Ishikawa (cell line): ENCODE measurements around the gene CFL1.

Source experiments
- CEBPB ChIP-seq: IDR thresholded peaks from 2 replicates; pipeline ENCODE4 v1.6.1; 2012
- CREB1 ChIP-seq: IDR thresholded peaks from 2 replicates; pipeline ENCODE4 v1.6.1; 2012; ENCODE audit warnings: low read depth
- EGR1 ChIP-seq: IDR thresholded peaks from 2 replicates; pipeline ENCODE4 v1.6.1; 2012
- EP300 ChIP-seq: IDR thresholded peaks from 2 replicates; pipeline ENCODE4 v1.6.1; 2012; ENCODE audit warnings: borderline replicate concordance
- FOXM1 ChIP-seq: IDR thresholded peaks from 2 replicates; pipeline ENCODE4 v1.6.1; 2012; ENCODE audit warnings: low read depth, borderline replicate concordance
- NFIC ChIP-seq: IDR thresholded peaks from 2 replicates; pipeline ENCODE4 v1.6.1; 2012
- RAD21 ChIP-seq: IDR thresholded peaks from 2 replicates; pipeline ENCODE4 v1.6.1; 2012; ENCODE audit warnings: low read depth
- TAF1 ChIP-seq: IDR thresholded peaks from 2 replicates; pipeline ENCODE4 v1.6.1; 2012; ENCODE audit warnings: low read depth, mild to moderate bottlenecking
- TCF12 ChIP-seq: IDR thresholded peaks from 2 replicates; pipeline ENCODE4 v1.6.1; 2012; ENCODE audit warnings: low read depth
- TEAD4 ChIP-seq: IDR thresholded peaks from 2 replicates; pipeline ENCODE4 v1.6.1; 2012
- YY1 ChIP-seq: IDR thresholded peaks from 2 replicates; pipeline ENCODE4 v1.6.1; 2012; ENCODE audit warnings: low read depth
- ZBTB7A ChIP-seq: IDR thresholded peaks from 2 replicates; pipeline ENCODE4 v1.6.1; 2012; ENCODE audit warnings: low read depth
- TF ChIP-seq, protein P1 (sequence below): IDR thresholded peaks from 2 replicates; pipeline ENCODE4 v1.6.1; 2012
- TF ChIP-seq, protein P2 (sequence below): IDR thresholded peaks from 2 replicates; pipeline ENCODE4 v1.6.1; 2012
- TF ChIP-seq, protein P3 (sequence below): IDR thresholded peaks from 2 replicates; pipeline ENCODE4 v1.6.1; 2012; ENCODE audit warnings: low read depth, mild to moderate bottlenecking

CFL1 gene

DNA sequence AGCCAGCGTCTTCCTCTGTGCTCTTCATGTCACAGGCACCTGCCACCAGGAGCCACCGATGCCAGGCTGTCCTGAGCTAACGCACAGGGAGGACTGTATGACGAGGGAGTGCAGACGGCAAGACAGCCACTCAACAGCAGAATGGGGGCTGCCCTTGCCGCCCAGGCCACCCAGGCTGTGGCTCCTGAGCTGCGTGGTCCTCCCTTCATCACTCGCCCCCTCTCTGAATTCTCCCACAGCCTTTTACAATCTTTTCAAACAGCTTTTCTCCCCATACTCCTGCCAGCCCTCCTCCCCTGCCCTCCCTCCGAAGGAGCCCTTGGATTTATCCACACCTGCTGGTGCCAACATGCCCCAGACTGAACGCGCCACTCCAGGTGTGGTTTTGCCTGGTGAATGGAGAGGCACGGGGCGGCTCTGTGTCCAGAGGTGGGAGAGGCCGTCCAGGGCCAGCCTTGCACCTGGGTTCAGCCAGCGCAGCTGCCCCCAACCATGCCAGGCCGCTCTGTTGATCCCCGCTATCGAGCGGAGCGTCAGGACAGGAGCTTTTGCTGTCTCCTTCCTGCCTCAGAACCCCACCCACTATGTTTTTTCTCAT is 49.1 kb downstream of the CFL1 start:
- TF ChIP-seq, protein P1, sequence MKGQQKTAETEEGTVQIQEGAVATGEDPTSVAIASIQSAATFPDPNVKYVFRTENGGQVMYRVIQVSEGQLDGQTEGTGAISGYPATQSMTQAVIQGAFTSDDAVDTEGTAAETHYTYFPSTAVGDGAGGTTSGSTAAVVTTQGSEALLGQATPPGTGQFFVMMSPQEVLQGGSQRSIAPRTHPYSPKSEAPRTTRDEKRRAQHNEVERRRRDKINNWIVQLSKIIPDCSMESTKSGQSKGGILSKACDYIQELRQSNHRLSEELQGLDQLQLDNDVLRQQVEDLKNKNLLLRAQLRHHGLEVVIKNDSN: no peak
- TF ChIP-seq ZBTB7A: no peak
- no peak for TF ChIP-seq TEAD4
- TF ChIP-seq TAF1: no peak
- TF ChIP-seq RAD21: no peak
- TF ChIP-seq FOXM1: no peak
- TF ChIP-seq EP300: no peak

DNA sequence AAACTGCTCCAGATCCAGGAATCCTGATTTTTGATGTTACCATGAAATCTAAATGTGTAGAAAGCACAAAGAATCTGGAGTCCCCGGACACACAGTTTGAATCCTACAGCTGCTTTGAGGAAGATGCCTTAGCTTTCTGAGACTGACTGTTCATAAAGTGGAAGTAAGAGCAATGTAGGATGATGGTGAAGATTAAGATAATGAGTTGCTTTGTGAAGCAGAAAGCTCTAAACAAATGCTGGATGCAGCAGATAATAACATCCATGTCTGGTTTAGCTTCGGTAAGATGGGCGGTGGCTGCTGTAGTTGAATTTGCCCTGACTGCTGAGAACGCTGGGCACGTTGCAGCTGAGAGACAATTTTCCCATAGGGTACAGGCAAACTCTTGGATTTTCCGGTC is 51.0 kb downstream of the CFL1 start:
- TF ChIP-seq ZBTB7A (no peak), YY1 (no peak), RAD21 (no peak), TAF1 (no peak), NFIC (no peak), TEAD4 (no peak), TCF12 (no peak), EGR1 (no peak), FOXM1 (no peak), CREB1 (no peak), EP300 (no peak), CEBPB (no peak)
- TF ChIP-seq, protein P1: no peak
- TF ChIP-seq, protein P2, sequence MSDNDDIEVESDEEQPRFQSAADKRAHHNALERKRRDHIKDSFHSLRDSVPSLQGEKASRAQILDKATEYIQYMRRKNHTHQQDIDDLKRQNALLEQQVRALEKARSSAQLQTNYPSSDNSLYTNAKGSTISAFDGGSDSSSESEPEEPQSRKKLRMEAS: no peak
- TF ChIP-seq, protein P3, sequence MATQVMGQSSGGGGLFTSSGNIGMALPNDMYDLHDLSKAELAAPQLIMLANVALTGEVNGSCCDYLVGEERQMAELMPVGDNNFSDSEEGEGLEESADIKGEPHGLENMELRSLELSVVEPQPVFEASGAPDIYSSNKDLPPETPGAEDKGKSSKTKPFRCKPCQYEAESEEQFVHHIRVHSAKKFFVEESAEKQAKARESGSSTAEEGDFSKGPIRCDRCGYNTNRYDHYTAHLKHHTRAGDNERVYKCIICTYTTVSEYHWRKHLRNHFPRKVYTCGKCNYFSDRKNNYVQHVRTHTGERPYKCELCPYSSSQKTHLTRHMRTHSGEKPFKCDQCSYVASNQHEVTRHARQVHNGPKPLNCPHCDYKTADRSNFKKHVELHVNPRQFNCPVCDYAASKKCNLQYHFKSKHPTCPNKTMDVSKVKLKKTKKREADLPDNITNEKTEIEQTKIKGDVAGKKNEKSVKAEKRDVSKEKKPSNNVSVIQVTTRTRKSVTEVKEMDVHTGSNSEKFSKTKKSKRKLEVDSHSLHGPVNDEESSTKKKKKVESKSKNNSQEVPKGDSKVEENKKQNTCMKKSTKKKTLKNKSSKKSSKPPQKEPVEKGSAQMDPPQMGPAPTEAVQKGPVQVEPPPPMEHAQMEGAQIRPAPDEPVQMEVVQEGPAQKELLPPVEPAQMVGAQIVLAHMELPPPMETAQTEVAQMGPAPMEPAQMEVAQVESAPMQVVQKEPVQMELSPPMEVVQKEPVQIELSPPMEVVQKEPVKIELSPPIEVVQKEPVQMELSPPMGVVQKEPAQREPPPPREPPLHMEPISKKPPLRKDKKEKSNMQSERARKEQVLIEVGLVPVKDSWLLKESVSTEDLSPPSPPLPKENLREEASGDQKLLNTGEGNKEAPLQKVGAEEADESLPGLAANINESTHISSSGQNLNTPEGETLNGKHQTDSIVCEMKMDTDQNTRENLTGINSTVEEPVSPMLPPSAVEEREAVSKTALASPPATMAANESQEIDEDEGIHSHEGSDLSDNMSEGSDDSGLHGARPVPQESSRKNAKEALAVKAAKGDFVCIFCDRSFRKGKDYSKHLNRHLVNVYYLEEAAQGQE: no peak
